Lower leg skin (tissue), 4 donors: Measurements from ENCODE around the gene IDH2. TPM values are rescaled to one million over a fixed set of nuclear protein-coding genes. Genes with fewer than 3 reads are reported as not detected.
A peak's percentile ranks its signal among the peaks of the same experiment; 100 is the strongest.
"Not testable (repeated sequence)": the region's sequence is repeated elsewhere in the genome, so short reads cannot be mapped to it uniquely, and the experiment has no call there.

Experiments used
- DNase-seq, 2 donors: peaks; one replicate each; pipeline ENCODE4 v3.0.0-alpha.2; 2019; ENCODE audit warnings: low spot score in 2 of 2
- H3K4me3 ChIP-seq: fragments of 200-600 bp; sonication (generic); 2 replicates; pipeline ENCODE4 v1.5.1; 2017; ENCODE audit warnings: mild to moderate bottlenecking, low read depth; ENCODE audit not compliant: poor library complexity, severe bottlenecking
- CTCF ChIP-seq, 3 donors: fragments of 450-650 bp; IDR thresholded peaks; one replicate each; pipeline ENCODE4 v1.5.1; 2016; ENCODE audit warnings: antibody characterized with exemption in 3 of 3, mild to moderate bottlenecking in 3 of 3, moderate library complexity in 2 of 3
- POLR2A ChIP-seq, 2 donors: fragments of 450-650 bp; IDR thresholded peaks; one replicate each; pipeline ENCODE4 v1.6.1; 2016 to 2017; ENCODE audit warnings: antibody characterized with exemption in 2 of 2, mild to moderate bottlenecking in 1 of 2, moderate library complexity in 1 of 2
- WGBS, 2 donors: methylation state at CpG; one replicate each; pipeline ENCODE4 v1.1.5; 2018; 5-methylcytosine and 5-hydroxymethylcytosine counted together
- intact Hi-C: fragments of 100-400 bp; cut with DNase I; formaldehyde crosslinking; loops from one replicate; pipeline ENCODE4 v1.15.0; 2023; ENCODE audit warnings: low total_unique reads
- total RNA-seq, 4 donors: library from RNA; depleted of rRNA; stranded (reverse); fragments of >200 nt; gene quantifications; one replicate each; pipeline ENCODE4 v1.1.0, GENCODE V29; 2016

IDH2 gene
- total RNA-seq, 4 donors from 2014 or later = 49.2 to 136 (median 86.3) TPM

DNA sequence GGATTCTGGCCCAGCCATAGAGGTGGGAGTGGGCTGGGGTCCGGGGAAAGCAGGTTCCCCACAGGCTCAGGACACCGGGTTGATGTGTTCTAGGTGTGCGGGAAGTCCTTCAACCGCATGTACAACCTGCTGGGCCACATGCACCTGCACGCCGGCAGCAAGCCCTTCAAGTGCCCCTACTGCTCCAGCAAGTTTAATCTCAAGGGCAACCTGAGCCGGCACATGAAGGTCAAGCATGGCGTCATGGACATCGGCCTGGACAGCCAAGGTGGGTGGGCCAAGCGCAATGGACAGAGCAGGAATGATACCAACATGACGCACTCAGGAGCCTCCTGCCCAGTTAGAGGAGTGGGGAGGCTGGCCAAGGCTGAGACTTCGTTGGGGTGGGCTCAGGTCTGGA lies 28.2 kb downstream of the IDH2 start:
- TF ChIP-seq CTCF (IDR thresholded peaks at IDR 0.05) (no peak), POLR2A (IDR thresholded peaks at IDR 0.05) (no peak)
- intact Hi-C loops = no loop called here
- WGBS, 2 donors = 90 to 96% methylated on average over 12 of the region's 12 CpGs
- DNase-seq = no peak
- H3K4me3 ChIP-seq = no peak overlapping the region

GRCh38 chr15:90072978-90073640 lies 29.2 kb downstream of the IDH2 start:
- TF ChIP-seq POLR2A (IDR thresholded peaks at IDR 0.05) = no peak
- TF ChIP-seq CTCF (IDR thresholded peaks at IDR 0.05) = no peak
- intact Hi-C loops = no loop called here
- WGBS, 2 donors = 92 to 93% methylated on average over 7 to 17 of the region's 17 CpGs
- no peak overlapping the region for H3K4me3 ChIP-seq
- DNase-seq = no peak

DNA sequence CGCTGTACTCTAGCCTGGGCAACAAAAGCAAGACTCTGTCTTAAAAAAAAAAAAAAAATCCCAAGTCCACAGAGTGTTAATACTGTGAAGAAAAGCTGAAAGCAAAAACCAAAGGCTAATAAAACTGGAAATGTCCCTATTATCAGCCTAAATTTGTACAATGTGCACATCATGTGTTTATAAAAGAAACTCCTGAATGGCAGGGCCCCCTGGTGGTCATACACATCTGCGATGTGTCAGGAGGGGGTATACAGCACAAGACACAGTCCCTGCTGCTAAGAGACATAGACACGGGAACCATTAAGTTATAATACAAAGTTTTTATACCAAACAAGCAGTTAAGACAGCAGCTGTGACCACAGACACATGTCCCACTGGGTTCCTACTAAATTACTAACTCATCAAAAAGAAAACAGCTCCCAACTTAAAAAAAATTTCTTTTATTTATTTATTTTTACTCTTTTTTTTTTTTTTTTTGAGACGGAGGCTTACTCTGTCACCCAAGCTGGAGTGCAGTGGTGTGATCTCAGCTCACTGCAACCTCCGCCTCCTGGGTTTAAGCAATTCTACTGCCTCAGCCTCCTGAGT lies 31.0 kb downstream of the IDH2 start:
- intact Hi-C loops = no loop called here
- no peak overlapping the region for H3K4me3 ChIP-seq
- TF ChIP-seq CTCF (IDR thresholded peaks at IDR 0.05) = no peak
- TF ChIP-seq POLR2A (IDR thresholded peaks at IDR 0.05) = no peak
- DNase-seq = peak; percentile 80 to 94
- 46% methylated on average over 5 of the region's 5 CpGs for WGBS, 2 donors

DNA sequence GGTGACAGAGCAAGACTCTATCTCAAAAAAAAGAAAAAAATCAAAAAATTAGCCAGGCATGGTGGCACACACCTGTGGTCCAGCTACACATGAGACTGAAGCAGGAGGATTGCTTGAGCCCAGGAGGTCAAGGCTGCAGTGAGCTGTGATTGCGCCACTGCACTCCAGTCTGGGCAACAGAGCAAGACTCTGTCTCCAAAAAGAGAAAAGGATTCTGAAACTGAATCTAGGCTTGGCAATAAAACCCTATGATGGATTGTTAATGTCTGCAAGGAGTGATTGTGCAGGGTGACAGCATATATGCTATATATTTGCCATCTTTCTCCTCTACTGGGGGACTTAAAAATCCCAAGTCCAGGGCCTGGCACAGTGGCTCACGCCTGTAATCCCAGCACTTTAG lies 31.6 kb downstream of the IDH2 start:
- intact Hi-C loops, DNase-seq, H3K4me3 ChIP-seq: not testable (repeated sequence)
- WGBS, 2 donors = 97 to 100% methylated on average over 2 of the region's 2 CpGs

- intact Hi-C loops = no loop called here
- no peak for TF ChIP-seq POLR2A (IDR thresholded peaks at IDR 0.05)
- TF ChIP-seq CTCF (IDR thresholded peaks at IDR 0.05) = no peak
- WGBS, 2 donors = 87 to 93% methylated on average over 31 to 33 of the region's 37 CpGs
- no peak overlapping the region for H3K4me3 ChIP-seq
- no peak for DNase-seq
These were observed 34.2 kb downstream of the IDH2 start for GRCh38 chr15:90067953-90068606.

DNA sequence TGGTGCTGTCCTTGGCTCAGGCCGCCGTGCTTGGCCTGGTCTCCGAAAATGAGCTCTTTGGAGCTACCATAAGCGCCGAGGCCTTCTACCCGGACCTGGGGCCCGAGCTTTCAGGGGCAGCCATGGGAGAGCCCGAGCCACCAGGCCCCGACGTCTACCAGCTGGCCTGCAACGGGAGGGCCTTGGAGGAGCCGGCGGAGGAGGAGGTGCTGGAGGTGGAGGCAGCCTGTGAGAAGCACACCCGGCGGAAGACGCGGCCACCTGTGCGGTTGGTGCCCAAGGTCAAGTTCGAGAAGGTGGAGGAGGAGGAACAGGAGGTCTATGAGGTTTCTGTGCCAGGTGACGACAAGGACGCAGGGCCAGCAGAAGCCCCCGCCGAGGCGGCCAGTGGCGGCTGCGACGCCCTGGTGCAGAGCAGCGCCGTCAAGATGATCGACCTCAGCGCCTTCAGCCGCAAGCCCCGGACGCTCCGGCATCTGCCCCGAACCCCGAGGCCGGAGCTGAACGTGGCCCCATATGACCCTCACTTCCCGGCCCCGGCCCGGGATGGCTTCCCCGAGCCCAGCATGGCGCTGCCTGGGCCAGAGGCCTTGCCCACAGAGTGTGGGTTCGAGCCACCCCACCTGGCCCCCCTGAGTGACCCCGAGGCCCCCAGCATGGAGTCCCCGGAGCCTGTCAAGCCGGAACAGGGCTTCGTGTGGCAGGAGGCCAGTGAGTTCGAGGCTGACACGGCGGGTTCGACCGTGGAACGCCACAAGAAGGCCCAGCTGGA lies 34.9 kb downstream of the IDH2 start:
- WGBS, 2 donors = 94 to 96% methylated on average over 50 to 55 of the region's 55 CpGs
- no peak for TF ChIP-seq POLR2A (IDR thresholded peaks at IDR 0.05)
- TF ChIP-seq CTCF (IDR thresholded peaks at IDR 0.05) = no peak
- no peak overlapping the region for H3K4me3 ChIP-seq
- intact Hi-C loops = no loop called here
- no peak for DNase-seq
